HEK293 (cell line): ENCODE data around the gene CYP2R1.
A peak's percentile ranks its signal among the peaks of the same experiment; 100 is the strongest.

ENCODE experiments used
- HOXD13 ChIP-seq: sonication (generic); formaldehyde crosslinking; IDR thresholded peaks from 2 replicates; pipeline ENCODE4 v1.8.0; 2022; ENCODE audit warnings: missing genetic modification reagents, borderline replicate concordance
- KLF9 ChIP-seq: fragments of 450-650 bp; formaldehyde crosslinking; IDR thresholded peaks from 2 replicates; pipeline ENCODE4 v1.5.1; 2016; ENCODE audit warnings: missing biosample characterization, missing genetic modification characterization, low read depth
- SCRT2 ChIP-seq: fragments of 450-650 bp; formaldehyde crosslinking; IDR thresholded peaks from 2 replicates; pipeline ENCODE4 v1.5.1; 2016; ENCODE audit warnings: missing biosample characterization, missing genetic modification characterization
- SP2 ChIP-seq: fragments of 450-650 bp; formaldehyde crosslinking; IDR thresholded peaks from 2 replicates; pipeline ENCODE4 v1.5.1; 2016; ENCODE audit warnings: missing biosample characterization, missing genetic modification characterization
- ZNF221 ChIP-seq: fragments of 450-650 bp; formaldehyde crosslinking; IDR thresholded peaks from 2 replicates; pipeline ENCODE4 v1.5.1; 2017; ENCODE audit warnings: missing biosample characterization, missing genetic modification characterization, borderline replicate concordance
- ZNF292 ChIP-seq: fragments of 450-650 bp; formaldehyde crosslinking; IDR thresholded peaks from 2 replicates; pipeline ENCODE4 v1.5.1; 2016; ENCODE audit warnings: low read depth, missing biosample characterization, missing genetic modification characterization, borderline replicate concordance
- ZNF324 ChIP-seq: fragments of 450-650 bp; formaldehyde crosslinking; IDR thresholded peaks from 2 replicates; pipeline ENCODE4 v1.5.1; 2016; ENCODE audit warnings: missing biosample characterization, missing genetic modification characterization
- ZNF354C ChIP-seq: fragments of 450-650 bp; formaldehyde crosslinking; IDR thresholded peaks from 2 replicates; pipeline ENCODE4 v1.5.1; 2016; ENCODE audit warnings: missing biosample characterization, missing genetic modification characterization, low read depth, borderline replicate concordance
- ZNF366 ChIP-seq: fragments of 450-650 bp; formaldehyde crosslinking; conservative IDR thresholded peaks from 2 replicates; pipeline ENCODE4 v1.5.1; 2016; ENCODE audit warnings: missing biosample characterization, missing genetic modification characterization
- ZNF37A ChIP-seq: fragments of 450-650 bp; IDR thresholded peaks from 2 replicates; pipeline ENCODE4 v1.5.1; 2018; ENCODE audit warnings: missing biosample characterization, missing genetic modification characterization
- ZNF394 ChIP-seq: fragments of 450-650 bp; formaldehyde crosslinking; IDR thresholded peaks from 2 replicates; pipeline ENCODE4 v1.5.1; 2016; ENCODE audit warnings: missing biosample characterization, missing genetic modification characterization, mild to moderate bottlenecking, moderate library complexity, borderline replicate concordance
- ZNF404 ChIP-seq: fragments of 450-650 bp; formaldehyde crosslinking; IDR thresholded peaks from 2 replicates; pipeline ENCODE4 v1.5.1; 2017; ENCODE audit warnings: missing biosample characterization, missing genetic modification characterization
- ZNF473 ChIP-seq: fragments of 450-650 bp; formaldehyde crosslinking; IDR thresholded peaks from 2 replicates; pipeline ENCODE4 v1.5.1; 2017; ENCODE audit warnings: missing biosample characterization, missing genetic modification characterization
- ZNF48 ChIP-seq: fragments of 450-650 bp; formaldehyde crosslinking; IDR thresholded peaks from 2 replicates; pipeline ENCODE4 v1.5.1; 2016; ENCODE audit warnings: missing biosample characterization, missing genetic modification characterization
- ZNF521 ChIP-seq: fragments of 450-650 bp; formaldehyde crosslinking; IDR thresholded peaks from 2 replicates; pipeline ENCODE4 v1.5.1; 2017; ENCODE audit warnings: missing biosample characterization, mild to moderate bottlenecking, missing genetic modification characterization
- ZNF529 ChIP-seq: fragments of 450-650 bp; formaldehyde crosslinking; IDR thresholded peaks from 2 replicates; pipeline ENCODE4 v1.5.1; 2017; ENCODE audit warnings: missing genetic modification characterization, missing biosample characterization; ENCODE audit not compliant: insufficient replicate concordance
- ZNF660 ChIP-seq: fragments of 450-650 bp; IDR thresholded peaks from 2 replicates; pipeline ENCODE4 v1.5.1; 2018; ENCODE audit warnings: missing biosample characterization, mild to moderate bottlenecking, missing genetic modification characterization
- ZNF830 ChIP-seq: fragments of 450-650 bp; IDR thresholded peaks from 2 replicates; pipeline ENCODE4 v1.5.0; 2018; ENCODE audit warnings: missing biosample characterization, missing genetic modification characterization, low read depth, mild to moderate bottlenecking, moderate library complexity
- ZNF837 ChIP-seq: fragments of 450-650 bp; formaldehyde crosslinking; IDR thresholded peaks from 2 replicates; pipeline ENCODE4 v1.5.1; 2016; ENCODE audit warnings: missing biosample characterization, missing genetic modification characterization
- ZSCAN16 ChIP-seq: fragments of 450-650 bp; formaldehyde crosslinking; IDR thresholded peaks from 2 replicates; pipeline ENCODE4 v1.5.1; 2016; ENCODE audit warnings: missing biosample characterization, missing genetic modification characterization
- TF ChIP-seq, protein P1 (sequence below): fragments of 450-650 bp; formaldehyde crosslinking; IDR thresholded peaks from 2 replicates; pipeline ENCODE4 v1.5.1; 2016; ENCODE audit warnings: missing biosample characterization, missing genetic modification characterization
- TF ChIP-seq, protein P2 (sequence below): fragments of 450-650 bp; formaldehyde crosslinking; IDR thresholded peaks from 2 replicates; pipeline ENCODE4 v1.5.1; 2017; ENCODE audit warnings: missing biosample characterization, missing genetic modification characterization
- TF ChIP-seq, protein P3 (sequence below): fragments of 450-650 bp; formaldehyde crosslinking; IDR thresholded peaks from 2 replicates; pipeline ENCODE4 v1.5.1; 2016; ENCODE audit warnings: missing biosample characterization, missing genetic modification characterization, low read depth
- TF ChIP-seq, protein P4 (sequence below): fragments of 450-650 bp; formaldehyde crosslinking; conservative IDR thresholded peaks from 2 replicates; pipeline ENCODE4 v1.5.1; 2016; ENCODE audit warnings: low read depth, missing biosample characterization, missing genetic modification characterization
- TF ChIP-seq, protein P5 (sequence below): fragments of 450-650 bp; IDR thresholded peaks from 2 replicates; pipeline ENCODE4 v1.5.1; 2018; ENCODE audit warnings: missing biosample characterization, missing genetic modification characterization

Gene CYP2R1

DNA sequence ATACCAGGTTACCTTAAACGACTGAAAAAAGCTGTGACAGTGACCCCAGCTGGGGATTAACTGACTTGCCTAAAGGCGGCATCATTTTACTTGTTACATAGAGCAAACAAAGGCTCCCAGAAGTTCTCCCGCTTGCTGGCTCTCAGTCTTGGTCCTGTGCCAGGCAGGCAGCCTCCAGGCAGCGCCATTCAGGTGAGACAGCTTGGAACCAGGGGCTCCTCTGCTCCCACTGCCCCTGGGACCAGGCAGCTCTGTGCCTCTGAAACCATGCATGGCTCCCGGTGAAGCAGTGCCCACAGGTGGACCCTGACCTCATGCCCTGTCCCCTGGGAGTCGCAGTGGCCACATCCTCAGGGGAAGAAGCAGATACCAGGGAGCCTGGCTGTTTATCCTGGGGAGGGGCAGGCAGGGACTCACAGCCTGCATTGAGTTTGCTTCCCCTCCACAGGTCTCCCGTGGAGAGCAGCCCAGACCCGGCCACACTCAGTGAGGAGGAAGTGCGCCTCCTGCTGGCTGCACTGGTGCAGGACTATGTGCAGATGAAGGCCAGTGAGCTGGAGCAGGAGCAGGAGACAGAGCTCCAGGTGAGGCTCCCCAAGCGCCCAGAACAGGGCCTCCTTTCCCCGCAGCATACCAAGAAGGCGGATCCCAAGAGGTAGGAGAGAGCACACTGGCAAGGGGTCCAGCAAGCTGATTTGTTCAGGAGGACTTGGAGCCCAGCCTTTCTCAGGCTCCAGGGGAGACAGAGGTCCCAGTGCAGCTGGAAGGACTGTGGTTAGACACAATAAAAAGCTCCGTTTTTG is 15.6 kb upstream of the CYP2R1 start (continued):
- TF ChIP-seq, protein P1, sequence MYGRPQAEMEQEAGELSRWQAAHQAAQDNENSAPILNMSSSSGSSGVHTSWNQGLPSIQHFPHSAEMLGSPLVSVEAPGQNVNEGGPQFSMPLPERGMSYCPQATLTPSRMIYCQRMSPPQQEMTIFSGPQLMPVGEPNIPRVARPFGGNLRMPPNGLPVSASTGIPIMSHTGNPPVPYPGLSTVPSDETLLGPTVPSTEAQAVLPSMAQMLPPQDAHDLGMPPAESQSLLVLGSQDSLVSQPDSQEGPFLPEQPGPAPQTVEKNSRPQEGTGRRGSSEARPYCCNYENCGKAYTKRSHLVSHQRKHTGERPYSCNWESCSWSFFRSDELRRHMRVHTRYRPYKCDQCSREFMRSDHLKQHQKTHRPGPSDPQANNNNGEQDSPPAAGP (tag by site-specific recombination): no peak
- no peak for TF ChIP-seq ZNF521 (tag by site-specific recombination)
- TF ChIP-seq ZNF404: no peak
- TF ChIP-seq, protein P2, sequence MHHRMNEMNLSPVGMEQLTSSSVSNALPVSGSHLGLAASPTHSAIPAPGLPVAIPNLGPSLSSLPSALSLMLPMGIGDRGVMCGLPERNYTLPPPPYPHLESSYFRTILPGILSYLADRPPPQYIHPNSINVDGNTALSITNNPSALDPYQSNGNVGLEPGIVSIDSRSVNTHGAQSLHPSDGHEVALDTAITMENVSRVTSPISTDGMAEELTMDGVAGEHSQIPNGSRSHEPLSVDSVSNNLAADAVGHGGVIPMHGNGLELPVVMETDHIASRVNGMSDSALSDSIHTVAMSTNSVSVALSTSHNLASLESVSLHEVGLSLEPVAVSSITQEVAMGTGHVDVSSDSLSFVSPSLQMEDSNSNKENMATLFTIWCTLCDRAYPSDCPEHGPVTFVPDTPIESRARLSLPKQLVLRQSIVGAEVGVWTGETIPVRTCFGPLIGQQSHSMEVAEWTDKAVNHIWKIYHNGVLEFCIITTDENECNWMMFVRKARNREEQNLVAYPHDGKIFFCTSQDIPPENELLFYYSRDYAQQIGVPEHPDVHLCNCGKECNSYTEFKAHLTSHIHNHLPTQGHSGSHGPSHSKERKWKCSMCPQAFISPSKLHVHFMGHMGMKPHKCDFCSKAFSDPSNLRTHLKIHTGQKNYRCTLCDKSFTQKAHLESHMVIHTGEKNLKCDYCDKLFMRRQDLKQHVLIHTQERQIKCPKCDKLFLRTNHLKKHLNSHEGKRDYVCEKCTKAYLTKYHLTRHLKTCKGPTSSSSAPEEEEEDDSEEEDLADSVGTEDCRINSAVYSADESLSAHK (tag by site-specific recombination): no peak
- no peak for TF ChIP-seq HOXD13 (CRISPR knock-in tag)
- TF ChIP-seq, protein P3, sequence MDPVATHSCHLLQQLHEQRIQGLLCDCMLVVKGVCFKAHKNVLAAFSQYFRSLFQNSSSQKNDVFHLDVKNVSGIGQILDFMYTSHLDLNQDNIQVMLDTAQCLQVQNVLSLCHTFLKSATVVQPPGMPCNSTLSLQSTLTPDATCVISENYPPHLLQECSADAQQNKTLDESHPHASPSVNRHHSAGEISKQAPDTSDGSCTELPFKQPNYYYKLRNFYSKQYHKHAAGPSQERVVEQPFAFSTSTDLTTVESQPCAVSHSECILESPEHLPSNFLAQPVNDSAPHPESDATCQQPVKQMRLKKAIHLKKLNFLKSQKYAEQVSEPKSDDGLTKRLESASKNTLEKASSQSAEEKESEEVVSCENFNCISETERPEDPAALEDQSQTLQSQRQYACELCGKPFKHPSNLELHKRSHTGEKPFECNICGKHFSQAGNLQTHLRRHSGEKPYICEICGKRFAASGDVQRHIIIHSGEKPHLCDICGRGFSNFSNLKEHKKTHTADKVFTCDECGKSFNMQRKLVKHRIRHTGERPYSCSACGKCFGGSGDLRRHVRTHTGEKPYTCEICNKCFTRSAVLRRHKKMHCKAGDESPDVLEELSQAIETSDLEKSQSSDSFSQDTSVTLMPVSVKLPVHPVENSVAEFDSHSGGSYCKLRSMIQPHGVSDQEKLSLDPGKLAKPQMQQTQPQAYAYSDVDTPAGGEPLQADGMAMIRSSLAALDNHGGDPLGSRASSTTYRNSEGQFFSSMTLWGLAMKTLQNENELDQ (tag by site-specific recombination): no peak
- peak; percentile 96 for TF ChIP-seq SCRT2
- TF ChIP-seq ZNF830: no peak
- no peak for TF ChIP-seq ZNF660 (tag by site-specific recombination)
- TF ChIP-seq ZNF221 (tag by site-specific recombination): no peak
- no peak for TF ChIP-seq ZNF837
- TF ChIP-seq KLF9 (tag by site-specific recombination): no peak
- no peak for TF ChIP-seq ZNF473 (tag by site-specific recombination)
- TF ChIP-seq, protein P4, sequence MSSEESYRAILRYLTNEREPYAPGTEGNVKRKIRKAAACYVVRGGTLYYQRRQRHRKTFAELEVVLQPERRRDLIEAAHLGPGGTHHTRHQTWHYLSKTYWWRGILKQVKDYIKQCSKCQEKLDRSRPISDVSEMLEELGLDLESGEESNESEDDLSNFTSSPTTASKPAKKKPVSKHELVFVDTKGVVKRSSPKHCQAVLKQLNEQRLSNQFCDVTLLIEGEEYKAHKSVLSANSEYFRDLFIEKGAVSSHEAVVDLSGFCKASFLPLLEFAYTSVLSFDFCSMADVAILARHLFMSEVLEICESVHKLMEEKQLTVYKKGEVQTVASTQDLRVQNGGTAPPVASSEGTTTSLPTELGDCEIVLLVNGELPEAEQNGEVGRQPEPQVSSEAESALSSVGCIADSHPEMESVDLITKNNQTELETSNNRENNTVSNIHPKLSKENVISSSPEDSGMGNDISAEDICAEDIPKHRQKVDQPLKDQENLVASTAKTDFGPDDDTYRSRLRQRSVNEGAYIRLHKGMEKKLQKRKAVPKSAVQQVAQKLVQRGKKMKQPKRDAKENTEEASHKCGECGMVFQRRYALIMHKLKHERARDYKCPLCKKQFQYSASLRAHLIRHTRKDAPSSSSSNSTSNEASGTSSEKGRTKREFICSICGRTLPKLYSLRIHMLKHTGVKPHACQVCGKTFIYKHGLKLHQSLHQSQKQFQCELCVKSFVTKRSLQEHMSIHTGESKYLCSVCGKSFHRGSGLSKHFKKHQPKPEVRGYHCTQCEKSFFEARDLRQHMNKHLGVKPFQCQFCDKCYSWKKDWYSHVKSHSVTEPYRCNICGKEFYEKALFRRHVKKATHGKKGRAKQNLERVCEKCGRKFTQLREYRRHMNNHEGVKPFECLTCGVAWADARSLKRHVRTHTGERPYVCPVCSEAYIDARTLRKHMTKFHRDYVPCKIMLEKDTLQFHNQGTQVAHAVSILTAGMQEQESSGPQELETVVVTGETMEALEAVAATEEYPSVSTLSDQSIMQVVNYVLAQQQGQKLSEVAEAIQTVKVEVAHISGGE (tag by site-specific recombination): no peak
- no peak for TF ChIP-seq ZSCAN16 (tag by site-specific recombination)
- TF ChIP-seq, protein P5, sequence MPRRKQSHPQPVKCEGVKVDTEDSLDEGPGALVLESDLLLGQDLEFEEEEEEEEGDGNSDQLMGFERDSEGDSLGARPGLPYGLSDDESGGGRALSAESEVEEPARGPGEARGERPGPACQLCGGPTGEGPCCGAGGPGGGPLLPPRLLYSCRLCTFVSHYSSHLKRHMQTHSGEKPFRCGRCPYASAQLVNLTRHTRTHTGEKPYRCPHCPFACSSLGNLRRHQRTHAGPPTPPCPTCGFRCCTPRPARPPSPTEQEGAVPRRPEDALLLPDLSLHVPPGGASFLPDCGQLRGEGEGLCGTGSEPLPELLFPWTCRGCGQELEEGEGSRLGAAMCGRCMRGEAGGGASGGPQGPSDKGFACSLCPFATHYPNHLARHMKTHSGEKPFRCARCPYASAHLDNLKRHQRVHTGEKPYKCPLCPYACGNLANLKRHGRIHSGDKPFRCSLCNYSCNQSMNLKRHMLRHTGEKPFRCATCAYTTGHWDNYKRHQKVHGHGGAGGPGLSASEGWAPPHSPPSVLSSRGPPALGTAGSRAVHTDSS: no peak
- TF ChIP-seq ZNF48 (tag by site-specific recombination): no peak
- TF ChIP-seq ZNF292 (tag by site-specific recombination): no peak
- TF ChIP-seq ZNF529 (tag by site-specific recombination): no peak
- no peak for TF ChIP-seq SP2
- TF ChIP-seq ZNF366 (tag by site-specific recombination): no peak
- no peak; the same call in 1 of the 2 replicates for TF ChIP-seq ZNF394 (tag by site-specific recombination)
- no peak for TF ChIP-seq ZNF354C (tag by site-specific recombination)
- no peak for TF ChIP-seq ZNF37A
- no peak for TF ChIP-seq ZNF324 (tag by site-specific recombination)
